SK-N-SH (cell line): ENCODE measurements around the gene KIF15.

Source experiments
- CHD2 ChIP-seq: fragments of 150-350 bp; IDR thresholded peaks from 2 replicates; pipeline ENCODE4 v1.6.1; 2018; ENCODE audit warnings: low read length; ENCODE audit not compliant: partially characterized antibody
- CTCF ChIP-seq: fragments of 200-600 bp; sonication (generic); IDR thresholded peaks from 2 replicates; pipeline ENCODE4 v1.6.1; 2017; ENCODE audit warnings: antibody characterized with exemption, mild to moderate bottlenecking, moderate library complexity
- ELF1 ChIP-seq: IDR thresholded peaks from 2 replicates; pipeline ENCODE4 v1.4.0; 2012
- EP300 ChIP-seq, 2 experiments: IDR thresholded peaks; 2 replicates each; pipeline versions ENCODE4 v1.4.0 to v1.6.1; 2012; ENCODE audit warnings: borderline replicate concordance in 1 of 2, low read depth in 1 of 2, low read length in 1 of 2
- MAX ChIP-seq: IDR thresholded peaks from 2 replicates; pipeline ENCODE4 v1.4.0; 2012; ENCODE audit warnings: low read depth
- PBX3 ChIP-seq: IDR thresholded peaks from 2 replicates; pipeline ENCODE4; 2012
- POLR2AphosphoS5 ChIP-seq: IDR thresholded peaks from 2 replicates; pipeline ENCODE4 v1.6.1; 2012; ENCODE audit warnings: low read depth, low read length
- RAD21 ChIP-seq: IDR thresholded peaks from 2 replicates; pipeline ENCODE4 v1.6.1; 2012; ENCODE audit warnings: mild to moderate bottlenecking, low read length
- REST ChIP-seq: IDR thresholded peaks from 2 replicates; pipeline ENCODE4 v1.6.1; 2012; ENCODE audit warnings: mild to moderate bottlenecking, low read depth, low read length, moderate library complexity
- TEAD4 ChIP-seq: IDR thresholded peaks from 2 replicates; pipeline ENCODE4 v1.4.0; 2012; ENCODE audit warnings: mild to moderate bottlenecking, borderline replicate concordance; ENCODE audit not compliant: insufficient read depth
- USF2 ChIP-seq: fragments of 150-350 bp; IDR thresholded peaks from 2 replicates; pipeline ENCODE4 v1.6.1; 2017; ENCODE audit warnings: antibody characterized with exemption, low read length, low read depth, borderline replicate concordance

- TF ChIP-seq CTCF (peak; percentile 35), EP300 (IDR thresholded peaks at IDR 0.05; ENCODE audit: borderline replicate concordance in 1 of 2, low read depth in 1 of 2, low read length in 1 of 2) (no peak), TEAD4 (no peak), PBX3 (no peak), MAX (peak; percentile 88), RAD21 (peak; percentile 34), POLR2AphosphoS5 (peak; percentile 83), CHD2 (peak; percentile 85), USF2 (no peak), REST (no peak), ELF1 (peak; percentile 63)
Observed at GRCh38 chr3:44712455-44713075, 49.0 kb upstream of the KIF15 start, which contains the start of gene ZNF502.
